Panc1 (cell line): ENCODE data around the gene PLEKHF1.

Experiments
- CTCF ChIP-seq: fragments of 450-650 bp; IDR thresholded peaks from 2 replicates; pipeline ENCODE4 v1.5.1; 2017; ENCODE audit warnings: mild to moderate bottlenecking
- POLR2AphosphoS5 ChIP-seq: IDR thresholded peaks from 2 replicates; pipeline ENCODE4 v1.6.1; 2012; ENCODE audit warnings: mild to moderate bottlenecking, low read depth, low read length, moderate library complexity
- REST ChIP-seq, 2 experiments: IDR thresholded peaks; 2 replicates each; pipeline ENCODE4 v1.6.1; 2011 to 2012; ENCODE audit warnings: low read depth in 2 of 2, control low read depth in 1 of 2, low read length in 1 of 2, mild to moderate bottlenecking in 1 of 2, moderate library complexity in 1 of 2; ENCODE audit not compliant: insufficient read depth in 1 of 2
- SIN3A ChIP-seq: IDR thresholded peaks from 2 replicates; pipeline ENCODE4 v1.6.1; 2012; ENCODE audit warnings: low read depth, mild to moderate bottlenecking, low read length, moderate library complexity, borderline replicate concordance; ENCODE audit not compliant: insufficient read depth
- TCF7L2 ChIP-seq: IDR thresholded peaks from 2 replicates; pipeline ENCODE4 v1.6.1; 2011; ENCODE audit warnings: mild to moderate bottlenecking, low read depth, low read length, inconsistent platforms

GRCh38 chr19:29658221-29658991 lies 6.9 kb upstream of the PLEKHF1 start:
- no peak for TF ChIP-seq REST (IDR thresholded peaks at IDR 0.05; ENCODE audit: insufficient read depth in 1 of 2, low read depth in 2 of 2, low read length in 1 of 2)
- no peak for TF ChIP-seq CTCF
- TF ChIP-seq POLR2AphosphoS5, result no peak
- TF ChIP-seq SIN3A, result no peak
- no peak for TF ChIP-seq TCF7L2
